HG03378 (cell line): Measurements from ENCODE around the gene NEURL2.
A peak's percentile ranks its signal among the peaks of the same experiment; 100 is the strongest.
"Not testable (repeated sequence)": the region's sequence is repeated elsewhere in the genome, so short reads cannot be mapped to it uniquely, and the experiment has no call there.

Experiments used
- ATAC-seq: cut with Tn5 transposase; IDR thresholded peaks from one replicate; pipeline ENCODE4 v1.9.1; 2021; ENCODE audit warnings: mild to moderate bottlenecking, moderate library complexity; ENCODE audit not compliant: unreplicated experiment

Gene NEURL2

DNA sequence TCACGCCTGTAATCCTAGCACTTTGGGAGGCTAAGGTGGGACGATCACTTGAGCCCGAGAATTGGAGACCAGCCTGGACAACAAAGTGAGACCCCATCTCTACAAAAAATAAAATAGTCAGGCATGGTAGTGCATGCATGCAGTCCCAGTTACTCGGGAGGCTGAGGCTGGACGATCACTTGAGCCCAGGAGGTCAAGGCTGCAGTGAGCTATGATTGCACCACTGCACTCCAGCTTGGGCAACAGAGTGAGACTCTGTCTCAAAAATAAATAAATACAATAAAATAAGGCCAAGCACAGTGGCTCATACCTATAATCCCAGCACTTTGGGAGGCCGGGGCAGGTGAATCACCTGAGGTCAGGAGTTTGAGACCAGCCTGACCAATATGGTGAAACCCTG lies 10.3 kb upstream of the NEURL2 start:
- ATAC-seq = not testable (repeated sequence)

- no peak for ATAC-seq
Observed at GRCh38 chr20:45899046-45899835, 8.2 kb upstream of the NEURL2 start.

DNA sequence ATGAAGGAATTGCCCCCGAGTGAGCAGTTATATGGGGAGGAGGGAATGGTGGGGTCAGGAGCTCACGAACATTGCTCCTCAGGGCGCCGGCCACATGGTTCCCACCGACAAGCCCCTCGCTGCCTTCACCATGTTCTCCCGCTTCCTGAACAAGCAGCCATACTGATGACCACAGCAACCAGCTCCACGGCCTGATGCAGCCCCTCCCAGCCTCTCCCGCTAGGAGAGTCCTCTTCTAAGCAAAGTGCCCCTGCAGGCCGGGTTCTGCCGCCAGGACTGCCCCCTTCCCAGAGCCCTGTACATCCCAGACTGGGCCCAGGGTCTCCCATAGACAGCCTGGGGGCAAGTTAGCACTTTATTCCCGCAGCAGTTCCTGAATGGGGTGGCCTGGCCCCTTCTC lies 7.3 kb upstream of the NEURL2 start:
- no peak for ATAC-seq

DNA sequence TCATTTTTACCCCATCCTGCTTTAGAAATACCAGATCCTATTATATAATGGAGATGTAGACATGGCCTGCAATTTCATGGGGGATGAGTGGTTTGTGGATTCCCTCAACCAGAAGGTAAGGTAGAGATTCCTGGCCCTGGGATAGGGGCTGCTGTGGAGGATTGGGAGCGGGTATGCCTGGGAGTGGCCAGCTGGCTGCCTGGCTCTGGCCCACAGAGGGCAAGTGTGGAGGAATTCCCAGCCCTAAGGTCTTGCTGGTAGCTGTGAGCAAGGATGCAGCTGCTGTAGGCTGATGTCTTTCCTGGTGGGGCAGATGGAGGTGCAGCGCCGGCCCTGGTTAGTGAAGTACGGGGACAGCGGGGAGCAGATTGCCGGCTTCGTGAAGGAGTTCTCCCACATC lies 6.7 kb upstream of the NEURL2 start:
- no peak for ATAC-seq

DNA sequence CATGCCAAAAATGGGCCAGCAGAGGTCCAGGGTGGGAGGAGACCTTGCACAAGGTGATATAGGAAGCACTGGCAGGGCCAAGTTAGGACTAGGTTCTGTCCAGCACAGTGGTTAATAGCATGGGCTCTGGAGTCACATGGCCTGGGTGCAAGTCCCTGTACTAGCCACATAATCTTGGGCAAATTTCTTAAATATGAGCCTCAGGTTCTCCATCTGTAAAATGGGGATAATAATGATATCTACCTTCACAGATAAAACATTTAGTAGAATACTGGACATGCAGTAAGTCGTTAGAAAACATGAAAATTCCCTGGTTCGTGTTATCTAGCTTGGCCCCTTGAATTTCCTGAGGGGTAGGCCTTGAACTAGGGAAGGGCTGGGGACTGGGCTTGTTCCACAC lies 6.3 kb upstream of the NEURL2 start:
- ATAC-seq = no peak

GRCh38 chr20:45896641-45897161 lies 5.7 kb upstream of the NEURL2 start:
- ATAC-seq = no peak

DNA sequence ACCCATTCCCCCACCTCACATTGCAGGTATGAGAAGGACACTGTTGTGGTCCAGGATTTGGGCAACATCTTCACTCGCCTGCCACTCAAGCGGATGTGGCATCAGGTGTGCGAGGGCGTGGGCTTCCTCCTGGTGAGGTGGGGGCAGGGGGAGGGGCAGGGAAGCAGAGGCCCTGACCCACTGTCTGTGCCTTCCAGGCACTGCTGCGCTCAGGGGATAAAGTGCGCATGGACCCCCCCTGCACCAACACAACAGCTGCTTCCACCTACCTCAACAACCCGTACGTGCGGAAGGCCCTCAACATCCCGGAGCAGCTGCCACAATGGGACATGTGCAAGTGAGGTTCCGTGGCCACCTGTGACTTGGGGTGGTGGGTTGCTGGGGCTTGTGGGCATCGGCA lies 3.8 kb upstream of the NEURL2 start:
- ATAC-seq = no peak

DNA sequence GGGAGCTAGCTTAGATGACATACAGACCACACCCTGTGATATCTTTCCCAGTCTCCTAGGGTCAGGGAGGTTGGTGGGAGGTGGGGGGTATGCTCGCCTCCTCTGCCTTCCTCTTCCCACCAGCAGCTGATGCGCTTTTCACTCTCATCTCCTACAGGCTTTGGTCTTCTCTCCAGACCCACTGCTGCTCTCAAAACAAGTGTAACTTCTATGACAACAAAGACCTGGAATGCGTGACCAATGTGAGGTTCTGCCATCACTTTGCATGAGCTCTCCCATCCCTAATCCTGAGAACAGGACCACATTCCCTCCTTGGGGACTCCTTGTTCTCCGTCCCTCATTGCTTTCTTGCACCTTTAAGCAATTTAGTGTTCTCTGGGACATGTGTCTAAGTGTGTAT lies 2.8 kb upstream of the NEURL2 start:
- ATAC-seq = no peak

GRCh38 chr20:45892828-45893500 lies 2.0 kb upstream of the NEURL2 start:
- no peak for ATAC-seq

DNA sequence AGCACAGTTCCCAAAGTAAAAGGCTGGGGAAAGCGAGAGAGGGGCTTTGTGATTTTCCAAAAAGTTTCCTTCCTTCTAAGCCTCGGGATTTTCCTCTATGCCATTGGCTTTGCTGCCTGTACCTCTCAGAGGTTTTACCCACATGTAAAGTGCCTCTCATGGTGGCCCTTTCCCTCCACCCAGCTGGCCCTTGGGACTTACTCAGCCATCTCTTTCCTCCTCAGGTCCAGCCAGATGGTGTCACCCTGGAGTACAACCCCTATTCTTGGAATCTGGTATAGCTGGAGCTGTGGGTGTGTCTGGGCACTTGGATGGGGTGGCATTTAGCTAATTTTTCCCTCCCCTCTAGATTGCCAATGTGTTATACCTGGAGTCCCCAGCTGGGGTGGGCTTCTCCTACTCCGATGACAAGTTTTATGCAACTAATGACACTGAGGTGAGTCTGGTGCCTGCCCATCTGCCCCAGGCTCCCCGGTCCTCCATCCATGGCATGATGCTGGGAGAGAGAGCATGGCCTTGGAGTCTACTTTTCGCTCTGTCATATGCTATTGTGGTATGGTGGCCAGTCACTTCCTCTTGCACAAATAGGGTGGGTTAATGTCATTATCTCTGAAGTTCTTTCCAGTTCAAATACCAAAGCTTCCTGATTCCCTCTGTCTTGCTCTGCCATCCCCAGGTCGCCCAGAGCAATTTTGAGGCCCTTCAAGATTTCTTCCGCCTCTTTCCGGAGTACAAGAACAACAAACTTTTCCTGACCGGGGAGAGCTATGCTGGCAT lies 1.2 kb upstream of the NEURL2 start:
- ATAC-seq = no peak

- ATAC-seq = peak; percentile 9
Observed at GRCh38 chr20:45890077-45890984, 677 bp downstream of the NEURL2 start.

- no peak for ATAC-seq
Observed at GRCh38 chr20:45888681-45889080, 2.3 kb downstream of the NEURL2 start.

GRCh38 chr20:45887346-45887715 lies 3.7 kb downstream of the NEURL2 start, which contains the start of gene SPATA25:
TSS of gene SPATA25 (minus strand) at chr20:45887622. CDS start at chr20:45887590, 32 bp downstream.
- no peak for ATAC-seq

GRCh38 chr20:45886590-45887345 lies 4.2 kb downstream of the NEURL2 start:
- ATAC-seq = no peak

DNA sequence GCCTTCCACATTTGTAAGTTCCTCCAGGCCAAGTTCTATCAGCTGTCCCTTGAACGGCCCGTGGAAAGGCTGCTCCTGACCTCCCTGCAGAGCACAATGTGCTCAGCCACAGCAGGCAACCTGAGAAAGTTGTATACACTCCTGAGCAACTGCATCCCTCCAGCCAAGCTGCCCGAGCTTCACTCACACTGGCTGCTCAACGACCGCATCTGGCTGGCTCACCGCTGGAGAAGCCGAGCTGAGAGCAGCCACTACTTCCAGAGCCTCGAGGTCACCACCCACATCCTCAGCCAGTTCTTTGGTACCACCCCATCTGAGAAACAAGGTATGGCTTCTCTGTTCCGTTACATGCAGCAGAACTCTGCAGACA lies 7.9 kb downstream of the NEURL2 start:
- no peak for ATAC-seq

DNA sequence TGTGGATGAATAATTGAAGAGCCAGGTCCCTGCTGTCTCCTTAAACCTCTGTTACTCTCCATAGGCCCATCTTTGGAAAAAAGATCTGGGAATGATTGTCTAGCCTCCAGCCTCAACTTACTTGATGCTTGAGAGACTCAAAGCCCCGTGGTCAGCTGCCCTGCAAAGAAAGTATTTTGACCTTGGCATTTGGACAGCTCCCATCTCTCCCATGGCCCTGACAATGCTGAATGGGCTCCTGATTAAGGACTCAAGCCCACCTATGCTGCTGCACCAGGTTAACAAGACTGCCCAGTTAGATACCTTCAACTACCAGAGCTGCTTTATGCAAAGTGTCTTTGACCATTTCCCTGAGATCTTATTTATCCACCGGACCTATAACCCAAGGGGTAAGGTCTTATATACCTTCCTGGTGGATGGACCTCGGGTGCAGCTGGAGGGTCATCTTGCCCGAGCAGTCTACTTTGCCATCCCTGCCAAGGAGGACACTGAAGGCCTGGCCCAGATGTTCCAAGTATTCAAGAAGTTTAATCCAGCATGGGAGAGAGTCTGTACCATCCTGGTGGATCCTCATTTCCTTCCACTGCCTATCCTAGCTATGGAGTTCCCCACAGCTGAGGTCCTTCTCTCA lies 8.4 kb downstream of the NEURL2 start:
- no peak for ATAC-seq

DNA sequence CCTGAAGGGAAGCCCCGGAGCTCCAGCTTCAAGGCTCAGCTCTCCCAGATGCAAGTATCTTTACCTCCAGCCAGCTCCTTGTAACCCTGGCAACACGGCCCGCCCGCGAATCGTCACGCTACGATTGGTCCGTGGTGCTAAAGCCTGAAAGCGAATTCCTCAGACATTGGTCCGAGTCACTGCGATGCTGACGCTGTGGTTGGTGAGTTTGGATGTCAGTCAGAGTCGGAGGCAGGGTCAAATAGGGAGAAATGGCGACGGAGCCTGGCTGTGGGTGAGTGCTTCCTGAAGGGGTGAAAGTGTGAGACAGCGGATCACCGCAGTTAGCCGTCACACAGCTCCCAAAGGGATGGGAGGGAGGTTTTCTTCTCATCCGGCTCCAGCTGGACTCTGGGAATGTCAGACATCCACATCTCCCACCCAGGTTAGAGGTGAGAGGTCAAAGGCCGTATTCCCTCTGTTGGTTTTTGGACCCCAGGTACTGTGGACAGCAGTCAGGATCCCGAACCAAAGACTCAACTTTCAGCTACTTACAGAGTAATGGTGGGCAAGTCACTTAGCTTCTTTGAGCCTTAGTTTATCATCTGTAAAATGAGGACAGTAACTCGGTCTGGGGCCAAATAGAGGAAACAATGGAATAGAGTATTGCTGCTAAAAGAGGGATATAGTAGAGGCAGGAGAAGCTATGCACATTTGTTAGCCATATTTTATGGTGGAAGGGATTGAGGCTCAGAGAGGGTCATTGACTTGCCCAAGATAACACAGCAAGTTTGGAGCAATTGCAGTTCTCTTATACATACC lies 9.8 kb downstream of the NEURL2 start, which contains the start of gene ZSWIM1:
ZSWIM1 (plus strand) TSS at position 240 of the 801 bp plus-strand sequence. CDS start 1,366 bp downstream, outside the sequence.
- ATAC-seq = peak; percentile 94

- ATAC-seq = no peak
Observed at GRCh38 chr20:45878076-45878761, 12.8 kb downstream of the NEURL2 start.
